HepG2 (cell line): ENCODE data around the gene PTTG1. TPM values are rescaled to one million over a fixed set of nuclear protein-coding genes. Genes with fewer than 3 reads are reported as not detected.

Experiments used
- ATAC-seq: fragments of 200-7000 bp; cut with Tn5 transposase; 3 replicates; pipeline ENCODE4 v1.9.1; 2020; ENCODE audit warnings: mild to moderate bottlenecking, moderate library complexity
- BruUV-seq: library from RNA; stranded (reverse); fragments of 400-500 nt; replicated peaks from 2 replicates; lab custom pipeline; 2021; lab: Mats Ljungman, UMichigan
- CTCF ChIA-PET: fragments of 300-600 bp; formaldehyde crosslinking; extraction: SDS; loops from one replicate; lab custom pipeline; 2021; ENCODE audit warnings: low total read pairs, inconsistent platforms, low intra/inter-chr PET ratio; lab: Yijun Ruan, JAX
- POLR2A ChIA-PET: fragments of 350-600 bp; sonication (Branson Sonifier 250); formaldehyde crosslinking; loops from one replicate; lab custom pipeline; 2020; ENCODE audit warnings: antibody characterized with exemption, inconsistent platforms; lab: Yijun Ruan, JAX
- DNase-seq: peaks from one replicate; pipeline ENCODE4 v3.0.0-alpha.2; 2015; ENCODE audit warnings: low spot score
- FAIRE-seq: peaks from 3 replicates; lab custom pipeline; 2011; peaks lifted over from hg19 to GRCh38; lab: Jason Lieb, UNC
- H2AFZ ChIP-seq: one replicate; pipeline ENCODE4 v1.6.1; 2011; ENCODE audit warnings: low read length, inconsistent platforms
- H3K27ac ChIP-seq: fragments of 300-600 bp; 3 replicates; pipeline ENCODE4 v1.8.0; 2011; ENCODE audit warnings: mixed run types, mild to moderate bottlenecking, mixed read lengths, low read length, inconsistent platforms; ENCODE audit not compliant: insufficient read depth; ENCODE audit errors: extremely low read length
- H3K27me3 ChIP-seq, 2 experiments: fragments of 200-600 bp in 1 of 2; 2 replicates in 1 of 2; 3 replicates in 1 of 2; pipeline versions ENCODE4 v1.6.0 to v1.8.0; 2011; ENCODE audit warnings: low read length in 2 of 2, mild to moderate bottlenecking in 2 of 2, moderate library complexity in 2 of 2, inconsistent platforms in 1 of 2; ENCODE audit not compliant: insufficient read depth in 2 of 2, control insufficient read depth in 1 of 2
- H3K36me3 ChIP-seq, 2 experiments: fragments of 200-600 bp in 1 of 2; replicated peaks in 1 of 2; 2 replicates in 1 of 2; 3 replicates in 1 of 2; pipeline versions ENCODE4 v1.5.1 to v1.8.0; 2011; ENCODE audit warnings: low read length in 2 of 2, inconsistent platforms in 1 of 2; ENCODE audit not compliant: insufficient read depth in 2 of 2, control insufficient read depth in 1 of 2
- H3K4me1 ChIP-seq: 2 replicates; pipeline ENCODE4 v1.5.1; 2012; ENCODE audit warnings: low read length, inconsistent platforms; ENCODE audit not compliant: insufficient read depth
- H3K4me2 ChIP-seq: 2 replicates; pipeline ENCODE4 v1.6.0; 2011; ENCODE audit warnings: low read depth, low read length, inconsistent platforms
- H3K4me3 ChIP-seq, 3 experiments: fragments of 200-600 bp in 1 of 3; sonication (generic), shearing (Covaris generic) in 1 of 3; replicated peaks in 1 of 3; 2 replicates each; pipeline ENCODE4 v1.5.1; 2011 to 2016; ENCODE audit warnings: low read length in 3 of 3, inconsistent platforms in 2 of 3, low read depth in 2 of 3, mild to moderate bottlenecking in 2 of 3, control low read depth in 1 of 3, mixed read lengths in 1 of 3; ENCODE audit not compliant: insufficient read depth in 1 of 3
- H3K79me2 ChIP-seq: one replicate; pipeline ENCODE4 v1.6.1; 2011; ENCODE audit warnings: low read length, inconsistent platforms; ENCODE audit not compliant: insufficient read depth
- H3K9ac ChIP-seq: 2 replicates; pipeline ENCODE4 v1.6.0; 2011; ENCODE audit warnings: mild to moderate bottlenecking, low read depth, low read length, inconsistent platforms; ENCODE audit not compliant: insufficient read depth
- H3K9me3 ChIP-seq: 2 replicates; pipeline ENCODE4 v1.5.1; 2012; ENCODE audit warnings: mild to moderate bottlenecking, low read length
- H4K20me1 ChIP-seq: 2 replicates; pipeline ENCODE4 v1.6.0; 2011; ENCODE audit warnings: inconsistent platforms, mild to moderate bottlenecking, low read length, moderate library complexity; ENCODE audit not compliant: insufficient read depth
- CCAR2 ChIP-seq: fragments of 200-400 bp; formaldehyde crosslinking; optimal IDR thresholded peaks from 2 replicates; pipeline ENCODE3; 2018; ENCODE audit warnings: low read depth, mild to moderate bottlenecking, low read length, moderate library complexity
- CREM ChIP-seq, 2 experiments: sonication (generic) in 1 of 2; formaldehyde crosslinking in 1 of 2; IDR thresholded peaks; 2 replicates each; pipeline versions ENCODE4 v1.4.0 to v1.6.1; 2016 to 2020; ENCODE audit warnings: antibody characterized with exemption in 1 of 2, mild to moderate bottlenecking in 1 of 2, missing genetic modification reagents in 1 of 2
- FOXM1 ChIP-seq: sonication (generic); formaldehyde crosslinking; IDR thresholded peaks from 2 replicates; pipeline ENCODE4 v1.5.0; 2020; ENCODE audit warnings: missing genetic modification reagents
- GZF1 ChIP-seq: sonication (generic); formaldehyde crosslinking; IDR thresholded peaks from 2 replicates; pipeline ENCODE4 v1.5.1; 2020; ENCODE audit warnings: mild to moderate bottlenecking, missing genetic modification reagents
- HBP1 ChIP-seq: IDR thresholded peaks from 2 replicates; pipeline ENCODE4 v1.6.1; 2016; ENCODE audit warnings: low read depth, control low read depth
- KDM3A ChIP-seq: IDR thresholded peaks from 2 replicates; pipeline ENCODE4 v1.6.1; 2018; ENCODE audit warnings: low read depth, missing compliant biosample characterization
- MAFK ChIP-seq, 2 experiments: IDR thresholded peaks in 1 of 2; conservative IDR thresholded peaks in 1 of 2; 2 replicates each; pipeline ENCODE4 v1.6.1; 2011; ENCODE audit warnings: improper control_type of control experiment in 2 of 2, low read length in 2 of 2
- SMC3 ChIP-seq: IDR thresholded peaks from 2 replicates; pipeline ENCODE4 v1.6.1; 2011; ENCODE audit warnings: low read length, improper control_type of control experiment
- SNAPC5 ChIP-seq: sonication (generic); formaldehyde crosslinking; IDR thresholded peaks from 2 replicates; pipeline ENCODE4 v1.8.1; 2023; ENCODE audit warnings: mild to moderate bottlenecking, missing genetic modification reagents, borderline replicate concordance
- ZNF232 ChIP-seq: sonication (generic); formaldehyde crosslinking; IDR thresholded peaks from 2 replicates; pipeline ENCODE4 v1.4.0; 2020; ENCODE audit warnings: missing genetic modification reagents, borderline replicate concordance
- ZNF407 ChIP-seq: sonication (generic); formaldehyde crosslinking; IDR thresholded peaks from one replicate; pipeline ENCODE4 v1.5.1; 2020; ENCODE audit warnings: mild to moderate bottlenecking, missing genetic modification reagents; ENCODE audit errors: not compliant biosample characterization
- ZNF569 ChIP-seq: sonication (generic); formaldehyde crosslinking; IDR thresholded peaks from 2 replicates; pipeline ENCODE4 v1.5.0; 2020; ENCODE audit warnings: mild to moderate bottlenecking, missing genetic modification reagents, moderate library complexity, borderline replicate concordance
- ZNF678 ChIP-seq: sonication (generic); formaldehyde crosslinking; IDR thresholded peaks from 2 replicates; pipeline ENCODE4 v1.4.0; 2020; ENCODE audit warnings: mild to moderate bottlenecking, missing genetic modification reagents
- WGBS: methylation state at CpG from one replicate; pipeline ENCODE4 v1.1.6; 2017; ENCODE audit warnings: low lambda C conversion rate; 5-methylcytosine and 5-hydroxymethylcytosine counted together
- in situ Hi-C: cut with HindIII; loops from 2 replicates; pipeline ENCODE4 v1.10.0; 2017; ENCODE audit warnings: low pct_unique_long_range_greater_than_20kb; ENCODE audit not compliant: extremely low pct_ligation_motif_present
- intact Hi-C: fragments of 100-400 bp; cut with micrococcal nuclease; formaldehyde crosslinking; loops from one replicate; pipeline ENCODE4 v1.10.0; 2022; ENCODE audit not compliant: unreplicated experiment
- polyA plus RNA-seq, 8 experiments: library from polyadenylated mRNA; depleted of rRNA in 3 of 8; stranded (reverse) in 7 of 8; unstranded in 1 of 8; fragments of >200 nt; fragmentation: Illumina TruSeq in 4 of 8; extraction: Trizol in 4 of 8; gene quantifications; 2 replicates each; pipeline versions ENCODE4 v1.2.1 to v1.2.3, GENCODE V29; 2011 to 2016; ENCODE audit warnings: low read depth in 4 of 8, missing spikeins in 1 of 8, mixed read lengths in 1 of 8; ENCODE audit not compliant: insufficient read depth in 1 of 8
- total RNA-seq, 5 experiments: library from RNA; depleted of rRNA; stranded (reverse); fragments of >200 nt; fragmentation: Illumina TruSeq; extraction: Trizol; gene quantifications; 2 replicates each; pipeline ENCODE4 v1.2.3, GENCODE V29; 2016; ENCODE audit warnings: low read depth in 1 of 5

PTTG1 gene
- total and polyA plus RNA-seq, 2 of the 13 experiments (the other 11 are each of a cell fraction or from before 2014, with no cell fraction given), result 102 to 161 TPM

GRCh38 chr5:160390787-160391696, 30.6 kb upstream of the PTTG1 start:
- H2AFZ ChIP-seq, result no peak overlapping the region
- no peaks in the 10 kb centered on the region for H3K79me2 ChIP-seq
- ChIA-PET POLR2A (no interaction called here), CTCF (interaction anchor here (0.9 to 1.6 kb wide), 2 partner anchors 192 to 370 kb away, joined by 3 to 12 read pairs; no protein-coding TSS in a partner anchor)
- no peak overlapping the region for H3K4me3 ChIP-seq
- peak; percentile 23 for DNase-seq
- H3K9me3 ChIP-seq, result no peaks in the 10 kb centered on the region; the same call in 1 of the 2 replicates
- H3K4me1 ChIP-seq, result no peaks in the 10 kb centered on the region
- no peak for FAIRE-seq
- BruUV-seq, result no TSS peak
- ATAC-seq, result no peak
- WGBS, result 70% methylated on average over 8 of the region's 8 CpGs
- intact Hi-C loops, result loop anchor here (1.0 kb wide), 1 partner anchor 369 kb away; no protein-coding TSS in a partner anchor
- H4K20me1 ChIP-seq, result no peaks in the 10 kb centered on the region
- no peaks in the 10 kb centered on the region for H3K27me3 ChIP-seq
- in situ Hi-C loops, result no loop called here
- H3K9ac ChIP-seq, result no peak overlapping the region
- H3K27ac ChIP-seq, result no peak overlapping the region
- H3K4me2 ChIP-seq, result no peak overlapping the region
- no peaks in the 10 kb centered on the region for H3K36me3 ChIP-seq
- TF ChIP-seq ZNF569 (CRISPR knock-in tag) (no peak), FOXM1 (CRISPR knock-in tag) (no peak), GZF1 (CRISPR knock-in tag) (no peak), CREM (IDR thresholded peaks at IDR 0.05) (no peak), CREM (CRISPR knock-in tag; IDR thresholded peaks at IDR 0.05) (no peak), HBP1 (CRISPR knock-in tag) (no peak), MAFK (conservative IDR thresholded peaks at IDR 0.05 in 1 of 2, IDR thresholded peaks at IDR 0.05 in 1 of 2; ENCODE audit: low read length in 2 of 2) (peak; percentile 62 to 77), KDM3A (CRISPR knock-in tag) (no peak), SMC3 (peak; percentile 12; the same call in 1 of the 2 replicates), CCAR2 (no peak), SNAPC5 (CRISPR knock-in tag) (no peak), ZNF232 (CRISPR knock-in tag) (no peak), ZNF407 (no peak), ZNF678 (no peak)
